Measurements from ENCODE around the gene SNED1.

Gene SNED1

GRCh38 chr2:241112046-241112445 is 113.6 kb downstream of the SNED1 start:
- in situ Hi-C loops (cut with HindIII; ENCODE audit: low pct_unique_long_range_greater_than_20kb, low sequenced_read_pairs) = no loop called here
- DNase-seq (ENCODE audit: low read depth in 1 of 2, low spot score in 1 of 2) = no peak
- TF ChIP-seq JUND (IDR thresholded peaks at IDR 0.05; ENCODE audit: low read depth) = no peak

GRCh38 chr2:241112592-241112991 is 114.2 kb downstream of the SNED1 start:
- DNase-seq (ENCODE audit: low read depth in 1 of 2, low spot score in 1 of 2) = no peak
- in situ Hi-C loops (cut with HindIII; ENCODE audit: low pct_unique_long_range_greater_than_20kb, low sequenced_read_pairs) = no loop called here
- no peak for TF ChIP-seq JUND (IDR thresholded peaks at IDR 0.05; ENCODE audit: low read depth)

- DNase-seq (ENCODE audit: low read depth in 1 of 2, low spot score in 1 of 2) = no peak
- in situ Hi-C loops (cut with HindIII; ENCODE audit: low pct_unique_long_range_greater_than_20kb, low sequenced_read_pairs) = no loop called here
- TF ChIP-seq JUND (IDR thresholded peaks at IDR 0.05; ENCODE audit: low read depth) = no peak
Observed at GRCh38 chr2:241114836-241115235, 116.4 kb downstream of the SNED1 start.

GRCh38 chr2:241115361-241115760 is 116.9 kb downstream of the SNED1 start:
- no peak for DNase-seq (ENCODE audit: low read depth in 1 of 2, low spot score in 1 of 2)
- in situ Hi-C loops (cut with HindIII; ENCODE audit: low pct_unique_long_range_greater_than_20kb, low sequenced_read_pairs) = no loop called here
- TF ChIP-seq JUND (IDR thresholded peaks at IDR 0.05; ENCODE audit: low read depth) = no peak

- no peak for TF ChIP-seq JUND (IDR thresholded peaks at IDR 0.05; ENCODE audit: low read depth)
- in situ Hi-C loops (cut with HindIII; ENCODE audit: low pct_unique_long_range_greater_than_20kb, low sequenced_read_pairs) = no loop called here
- no peak for DNase-seq (ENCODE audit: low read depth in 1 of 2, low spot score in 1 of 2)
Observed at GRCh38 chr2:241116606-241117560, 118.5 kb downstream of the SNED1 start.

- in situ Hi-C loops (cut with HindIII; ENCODE audit: low pct_unique_long_range_greater_than_20kb, low sequenced_read_pairs) = no loop called here
- DNase-seq (ENCODE audit: low read depth in 1 of 2, low spot score in 1 of 2) = no peak
- no peak for TF ChIP-seq JUND (IDR thresholded peaks at IDR 0.05; ENCODE audit: low read depth)
Observed at GRCh38 chr2:241118737-241119505, 120.5 kb downstream of the SNED1 start.

- in situ Hi-C loops (cut with HindIII; ENCODE audit: low pct_unique_long_range_greater_than_20kb, low sequenced_read_pairs) = no loop called here
Observed at GRCh38 chr2:241120440-241120839, 122.0 kb downstream of the SNED1 start.

GRCh38 chr2:241121008-241121407 is 122.6 kb downstream of the SNED1 start:
- TF ChIP-seq JUND (IDR thresholded peaks at IDR 0.05; ENCODE audit: low read depth) = no peak
- in situ Hi-C loops (cut with HindIII; ENCODE audit: low pct_unique_long_range_greater_than_20kb, low sequenced_read_pairs) = no loop called here
- no peak for DNase-seq (ENCODE audit: low read depth in 1 of 2, low spot score in 1 of 2)

More at GRCh38 chr2:241120440-241120839, 122.0 kb downstream of the SNED1 start:
- no peak for DNase-seq (ENCODE audit: low read depth in 1 of 2, low spot score in 1 of 2)
- TF ChIP-seq JUND (IDR thresholded peaks at IDR 0.05; ENCODE audit: low read depth) = no peak

GRCh38 chr2:241122376-241123002 is 124.1 kb downstream of the SNED1 start:
- in situ Hi-C loops (cut with HindIII; ENCODE audit: low pct_unique_long_range_greater_than_20kb, low sequenced_read_pairs) = no loop called here
- DNase-seq (ENCODE audit: low read depth in 1 of 2, low spot score in 1 of 2) = no peak
- no peak for TF ChIP-seq JUND (IDR thresholded peaks at IDR 0.05; ENCODE audit: low read depth)

GRCh38 chr2:241123816-241124536 is 125.6 kb downstream of the SNED1 start:
- no peak for DNase-seq (ENCODE audit: low read depth in 1 of 2, low spot score in 1 of 2)
- in situ Hi-C loops (cut with HindIII; ENCODE audit: low pct_unique_long_range_greater_than_20kb, low sequenced_read_pairs) = no loop called here
- no peak for TF ChIP-seq JUND (IDR thresholded peaks at IDR 0.05; ENCODE audit: low read depth)

- in situ Hi-C loops (cut with HindIII; ENCODE audit: low pct_unique_long_range_greater_than_20kb, low sequenced_read_pairs) = no loop called here
- no peak for TF ChIP-seq JUND (IDR thresholded peaks at IDR 0.05; ENCODE audit: low read depth)
Observed at GRCh38 chr2:241125626-241126025, 127.2 kb downstream of the SNED1 start.

GRCh38 chr2:241126201-241126611 is 127.8 kb downstream of the SNED1 start:
- in situ Hi-C loops (cut with HindIII; ENCODE audit: low pct_unique_long_range_greater_than_20kb, low sequenced_read_pairs) = no loop called here
- no peak for DNase-seq (ENCODE audit: low read depth in 1 of 2, low spot score in 1 of 2)
- TF ChIP-seq JUND (IDR thresholded peaks at IDR 0.05; ENCODE audit: low read depth) = no peak

More at GRCh38 chr2:241125626-241126025, 127.2 kb downstream of the SNED1 start:
- DNase-seq (ENCODE audit: low read depth in 1 of 2, low spot score in 1 of 2) = no peak
